Liver (tissue), 9 donors: ENCODE results near the gene ZNF548. TPM values are rescaled to one million over a fixed set of nuclear protein-coding genes. Genes with fewer than 3 reads are reported as not detected.

Source experiments
- DNase-seq: peaks from one replicate; pipeline ENCODE4 v3.0.0-alpha.2; 2017; ENCODE audit warnings: low spot score
- H3K27ac ChIP-seq, 2 donors: one replicate each; pipeline ENCODE4 v1.7.0; 2013; ENCODE audit warnings: inconsistent platforms in 2 of 2, low read length in 2 of 2, control low read depth in 1 of 2, low read depth in 1 of 2, mild to moderate bottlenecking in 1 of 2
- H3K27me3 ChIP-seq, 4 donors: one replicate each; pipeline versions ENCODE4 v1.6.1 to v1.7.0; 2013; ENCODE audit warnings: low read length in 3 of 4, inconsistent platforms in 1 of 4, mild to moderate bottlenecking in 1 of 4, moderate library complexity in 1 of 4; ENCODE audit not compliant: control insufficient read depth in 4 of 4, insufficient read depth in 4 of 4
- H3K36me3 ChIP-seq, 4 donors: one replicate each; pipeline versions ENCODE4 v1.6.1 to v1.7.0; 2013; ENCODE audit warnings: low read length in 3 of 4, mild to moderate bottlenecking in 3 of 4, low read depth in 1 of 4, moderate library complexity in 1 of 4; ENCODE audit not compliant: control insufficient read depth in 4 of 4, insufficient read depth in 3 of 4
- H3K4me1 ChIP-seq, 4 donors: one replicate each; pipeline versions ENCODE4 v1.6.1 to v1.7.0; 2013; ENCODE audit warnings: low read length in 3 of 4, mild to moderate bottlenecking in 3 of 4, moderate library complexity in 1 of 4; ENCODE audit not compliant: control insufficient read depth in 4 of 4, insufficient read depth in 4 of 4
- H3K4me3 ChIP-seq, 3 donors: one replicate each; pipeline versions ENCODE4 v1.6.1 to v1.7.0; 2013; ENCODE audit warnings: low read length in 3 of 3, control low read depth in 1 of 3, low read depth in 1 of 3, mild to moderate bottlenecking in 1 of 3
- H3K9ac ChIP-seq, 2 donors: one replicate each; pipeline ENCODE4 v1.7.0; 2013; ENCODE audit warnings: low read length in 2 of 2, mild to moderate bottlenecking in 2 of 2, moderate library complexity in 2 of 2, control low read depth in 1 of 2, low read depth in 1 of 2
- H3K9me3 ChIP-seq, 4 donors: one replicate each; pipeline versions ENCODE4 v1.6.1 to v1.7.0; 2013; ENCODE audit warnings: low read length in 3 of 4; ENCODE audit not compliant: control insufficient read depth in 4 of 4
- ATF3 ChIP-seq: IDR thresholded peaks from 2 replicates; pipeline ENCODE4 v1.6.1; 2016; ENCODE audit warnings: antibody characterized with exemption
- EGR1 ChIP-seq, 2 donors: IDR thresholded peaks; 2 replicates each; pipeline ENCODE4 v1.6.1; 2016 to 2018; ENCODE audit warnings: antibody characterized with exemption in 2 of 2, low read depth in 2 of 2
- FOXA1 ChIP-seq: IDR thresholded peaks from 2 replicates; pipeline ENCODE4 v1.6.1; 2016; ENCODE audit warnings: antibody characterized with exemption
- FOXA2 ChIP-seq: IDR thresholded peaks from 2 replicates; pipeline ENCODE4 v1.6.1; 2016; ENCODE audit warnings: antibody characterized with exemption
- GABPA ChIP-seq, 2 donors: IDR thresholded peaks in 1 of 2; conservative IDR thresholded peaks in 1 of 2; 2 replicates each; pipeline ENCODE4 v1.6.1; 2016; ENCODE audit warnings: antibody characterized with exemption in 2 of 2, mild to moderate bottlenecking in 1 of 2, moderate library complexity in 1 of 2
- HNF4A ChIP-seq, 2 donors: conservative IDR thresholded peaks; 2 replicates each; pipeline ENCODE4 v1.6.1; 2016; ENCODE audit warnings: antibody characterized with exemption in 2 of 2, mild to moderate bottlenecking in 2 of 2
- HNF4G ChIP-seq: IDR thresholded peaks from 2 replicates; pipeline ENCODE4 v1.6.1; 2016; ENCODE audit warnings: antibody characterized with exemption
- JUND ChIP-seq, 2 donors: IDR thresholded peaks; 2 replicates each; pipeline ENCODE4 v1.6.1; 2016; ENCODE audit warnings: antibody characterized with exemption in 2 of 2
- MAX ChIP-seq: IDR thresholded peaks from 2 replicates; pipeline ENCODE4 v1.6.1; 2016; ENCODE audit warnings: antibody characterized with exemption
- NR2F2 ChIP-seq: IDR thresholded peaks from 2 replicates; pipeline ENCODE4 v1.6.1; 2016; ENCODE audit warnings: antibody characterized with exemption
- RAD21 ChIP-seq, 2 donors: IDR thresholded peaks; 2 replicates each; pipeline ENCODE4 v1.6.1; 2016; ENCODE audit warnings: antibody characterized with exemption in 2 of 2, mild to moderate bottlenecking in 2 of 2
- REST ChIP-seq: IDR thresholded peaks from 2 replicates; pipeline ENCODE4 v1.6.1; 2016; ENCODE audit warnings: antibody characterized with exemption, mild to moderate bottlenecking
- RXRA ChIP-seq, 2 donors: IDR thresholded peaks; 2 replicates each; pipeline ENCODE4 v1.6.1; 2017 to 2018; ENCODE audit warnings: antibody characterized with exemption in 2 of 2, mild to moderate bottlenecking in 1 of 2
- TAF1 ChIP-seq: conservative IDR thresholded peaks from 2 replicates; pipeline ENCODE4 v1.6.1; 2016; ENCODE audit warnings: antibody characterized with exemption, mild to moderate bottlenecking
- YY1 ChIP-seq: IDR thresholded peaks from 2 replicates; pipeline ENCODE4 v1.6.1; 2016; ENCODE audit warnings: antibody characterized with exemption, mild to moderate bottlenecking
- WGBS: extraction: QIAGEN DNeasy Blood & Tissue Kit; methylation state at CpG from one replicate; pipeline ENCODE4 v1.1.7; 2013; 5-methylcytosine and 5-hydroxymethylcytosine counted together
- polyA plus RNA-seq, 2 donors: library from polyadenylated mRNA; stranded (reverse) in 1 of 2; unstranded in 1 of 2; fragments of 200-250 nt in 1 of 2; fragments of >200 nt in 1 of 2; fragmentation: Nextera tagmentation in 1 of 2; extraction: Ambion mirVana in 1 of 2; gene quantifications; one replicate each; pipeline versions ENCODE4 v1.2.1 to v1.2.3, GENCODE V29; 2013 to 2015
- total RNA-seq, 2 donors: library from RNA; depleted of rRNA; stranded (reverse); fragments of >200 nt; gene quantifications; one replicate each; pipeline ENCODE4 v1.2.3, GENCODE V29; 2014
- TF ChIP-seq, protein P1 (sequence below): fragments of 150-350 bp; IDR thresholded peaks from 2 replicates; pipeline ENCODE4 v1.5.1; 2017; ENCODE audit warnings: improper control_type of control experiment, low read depth, low read length; ENCODE audit not compliant: missing input control
- donor health status: healthy.
- donor health status: healthy.
- donor health status: healthy.
- donor health status: healthy.
- donor health status: healthy.

Gene ZNF548
- total and polyA plus RNA-seq, 4 donors: 1.8 to 13.9 (median 5.3) TPM

- peak overlapping the region in 1 of 2 donors; percentile 70 for H3K27ac ChIP-seq
- H3K4me1 ChIP-seq: peaks cover 3 to 20% (median 13%) of the 10 kb centered on the region in 4 donors
- 20% methylated on average over 7 of the region's 7 CpGs for WGBS
- no peak for DNase-seq
- peak overlapping the region; percentile 80 to 100 (median 83) for H3K4me3 ChIP-seq
- no peak for TF ChIP-seq HNF4A (conservative IDR thresholded peaks at IDR 0.05)
- no peak for TF ChIP-seq NR2F2
- TF ChIP-seq YY1: no peak
- TF ChIP-seq HNF4G: no peak
- TF ChIP-seq RXRA (IDR thresholded peaks at IDR 0.05): no peak
- no peak for TF ChIP-seq TAF1
- TF ChIP-seq, protein P1, sequence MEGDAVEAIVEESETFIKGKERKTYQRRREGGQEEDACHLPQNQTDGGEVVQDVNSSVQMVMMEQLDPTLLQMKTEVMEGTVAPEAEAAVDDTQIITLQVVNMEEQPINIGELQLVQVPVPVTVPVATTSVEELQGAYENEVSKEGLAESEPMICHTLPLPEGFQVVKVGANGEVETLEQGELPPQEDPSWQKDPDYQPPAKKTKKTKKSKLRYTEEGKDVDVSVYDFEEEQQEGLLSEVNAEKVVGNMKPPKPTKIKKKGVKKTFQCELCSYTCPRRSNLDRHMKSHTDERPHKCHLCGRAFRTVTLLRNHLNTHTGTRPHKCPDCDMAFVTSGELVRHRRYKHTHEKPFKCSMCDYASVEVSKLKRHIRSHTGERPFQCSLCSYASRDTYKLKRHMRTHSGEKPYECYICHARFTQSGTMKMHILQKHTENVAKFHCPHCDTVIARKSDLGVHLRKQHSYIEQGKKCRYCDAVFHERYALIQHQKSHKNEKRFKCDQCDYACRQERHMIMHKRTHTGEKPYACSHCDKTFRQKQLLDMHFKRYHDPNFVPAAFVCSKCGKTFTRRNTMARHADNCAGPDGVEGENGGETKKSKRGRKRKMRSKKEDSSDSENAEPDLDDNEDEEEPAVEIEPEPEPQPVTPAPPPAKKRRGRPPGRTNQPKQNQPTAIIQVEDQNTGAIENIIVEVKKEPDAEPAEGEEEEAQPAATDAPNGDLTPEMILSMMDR: no peak
- no peak for TF ChIP-seq FOXA1
- peak overlapping the region in 1 of 2 donors; percentile 95 for H3K9ac ChIP-seq
- peaks cover 0 to 2% (median 0%) of the 10 kb centered on the region in 4 donors for H3K27me3 ChIP-seq
- H3K9me3 ChIP-seq: peaks cover 18 to 42% (median 38%) of the 10 kb centered on the region in 4 donors
- peaks cover 7 to 43% (median 37%) of the 10 kb centered on the region in 4 donors for H3K36me3 ChIP-seq
Observed at GRCh38 chr19:57351867-57352266, 37.8 kb upstream of the ZNF548 start.

GRCh38 chr19:57355916-57356315 lies 33.7 kb upstream of the ZNF548 start:
- peak overlapping the region in 2 of 3 donors; percentile 47 to 69 for H3K4me3 ChIP-seq
- no peak for DNase-seq
- H3K9me3 ChIP-seq: peaks cover 31 to 65% (median 61%) of the 10 kb centered on the region in 4 donors
- 97% methylated on average over 4 of the region's 4 CpGs for WGBS
- H3K4me1 ChIP-seq: peaks cover 3 to 20% (median 11%) of the 10 kb centered on the region in 4 donors
- H3K27me3 ChIP-seq: no peaks in the 10 kb centered on the region
- peaks cover 7 to 58% (median 53%) of the 10 kb centered on the region in 4 donors for H3K36me3 ChIP-seq
- no peak overlapping the region for H3K27ac ChIP-seq
- no peak for TF ChIP-seq FOXA2
- TF ChIP-seq NR2F2: no peak
- TF ChIP-seq EGR1 (IDR thresholded peaks at IDR 0.05; ENCODE audit: low read depth in 2 of 2): no peak
- no peak for TF ChIP-seq REST
- TF ChIP-seq HNF4A (conservative IDR thresholded peaks at IDR 0.05): no peak
- no peak for TF ChIP-seq RAD21 (IDR thresholded peaks at IDR 0.05)
- no peak for TF ChIP-seq RXRA (IDR thresholded peaks at IDR 0.05)
- no peak for TF ChIP-seq JUND (IDR thresholded peaks at IDR 0.05)
- TF ChIP-seq, protein P1: no peak
- no peak for TF ChIP-seq MAX
- TF ChIP-seq ATF3: no peak
- TF ChIP-seq GABPA (IDR thresholded peaks at IDR 0.05 in 1 of 2, conservative IDR thresholded peaks at IDR 0.05 in 1 of 2): no peak
- H3K9ac ChIP-seq: no peak overlapping the region
